NCI-H2227 treated with DMSO at 0.1 percent for 48 hours (cell line): ENCODE measurements around the gene PSORS1C2.
"Not testable (repeated sequence)": the region's sequence is repeated elsewhere in the genome, so short reads cannot be mapped to it uniquely, and the experiment has no call there.

ENCODE experiments used
- DNase-seq: peaks from one replicate; lab custom pipeline; 2025; lab: John Stamatoyannopoulos, UW

The PSORS1C2 gene

GRCh38 chr6:31138982-31139381, at the start of gene PSORS1C2:
PSORS1C2 (minus strand) TSS chr6:31139066; CDS start chr6:31139026, 40 bp downstream.
- no peak for DNase-seq

- DNase-seq: no peak
These were observed 48.9 kb upstream of the PSORS1C2 start for GRCh38 chr6:31187780-31188194.

- no peak for DNase-seq
These were observed 47.3 kb upstream of the PSORS1C2 start for GRCh38 chr6:31186052-31186734.

- DNase-seq: not testable (repeated sequence)
These were observed 46.8 kb upstream of the PSORS1C2 start for GRCh38 chr6:31185695-31186051.

- not testable (repeated sequence) for DNase-seq
These were observed 45.0 kb upstream of the PSORS1C2 start for GRCh38 chr6:31183859-31184258.

- DNase-seq: not testable (repeated sequence)
These were observed 44.4 kb upstream of the PSORS1C2 start for GRCh38 chr6:31183287-31183686.

- peak; percentile 70 for DNase-seq
These were observed 41.6 kb upstream of the PSORS1C2 start for GRCh38 chr6:31180500-31180899.

GRCh38 chr6:31179896-31180295, 41.0 kb upstream of the PSORS1C2 start:
- DNase-seq: no peak

- DNase-seq: no peak
These were observed 40.1 kb upstream of the PSORS1C2 start for GRCh38 chr6:31179042-31179386.

GRCh38 chr6:31178143-31179041, 39.5 kb upstream of the PSORS1C2 start:
- DNase-seq: no peak

GRCh38 chr6:31175971-31176370, 37.1 kb upstream of the PSORS1C2 start:
- no peak for DNase-seq

GRCh38 chr6:31174378-31174777, 35.5 kb upstream of the PSORS1C2 start:
- no peak for DNase-seq

- DNase-seq: no peak
These were observed 34.5 kb upstream of the PSORS1C2 start for GRCh38 chr6:31173406-31173805.

GRCh38 chr6:31172973-31173384, 34.1 kb upstream of the PSORS1C2 start:
- DNase-seq: no peak

GRCh38 chr6:31171931-31172905, 33.4 kb upstream of the PSORS1C2 start:
- DNase-seq: no peak

- DNase-seq: no peak
These were observed 32.3 kb upstream of the PSORS1C2 start for GRCh38 chr6:31170987-31171671.

- DNase-seq: no peak
These were observed 31.7 kb upstream of the PSORS1C2 start, which contains the start of gene POU5F1 for GRCh38 chr6:31170600-31170881. POU5F1 (minus strand) TSS chr6:31170682; CDS start chr6:31170620, 62 bp downstream.

- DNase-seq: not testable (repeated sequence)
These were observed 31.2 kb upstream of the PSORS1C2 start for GRCh38 chr6:31169858-31170599.

GRCh38 chr6:31169123-31169857, 30.4 kb upstream of the PSORS1C2 start:
- peak; percentile 10 for DNase-seq

GRCh38 chr6:31168606-31169005, 29.7 kb upstream of the PSORS1C2 start:
- DNase-seq: no peak
